ENCODE data around the gene ITFG1. TPM values are rescaled to one million over a fixed set of nuclear protein-coding genes. Genes with fewer than 3 reads are reported as not detected.

Gene ITFG1
- total RNA-seq, 1 donor from 2014 or later, result 66.3 TPM

GRCh38 chr16:47150067-47150466 is 310.8 kb downstream of the ITFG1 start:
- no peak for TF ChIP-seq CTCF (IDR thresholded peaks at IDR 0.05; ENCODE audit: unreplicated experiment)
- Mint-ChIP-seq H3K36me3 (ENCODE audit: low read depth, unreplicated experiment) (peaks cover 31% of the 10 kb centered on the region), H3K4me1 (ENCODE audit: unreplicated experiment) (no peaks in the 10 kb centered on the region), H3K4me3 (ENCODE audit: unreplicated experiment) (no peak overlapping the region), H3K27ac (ENCODE audit: unreplicated experiment) (no peak overlapping the region), H3K9me3 (ENCODE audit: unreplicated experiment) (peaks cover 8% of the 10 kb centered on the region), H3K27me3 (ENCODE audit: unreplicated experiment) (peaks cover 2% of the 10 kb centered on the region)
- DNase-seq (ENCODE audit: low spot score), result no peak

GRCh38 chr16:47144559-47144877 is 316.3 kb downstream of the ITFG1 start:
- no peak for DNase-seq (ENCODE audit: low spot score)
- no peak for TF ChIP-seq CTCF (IDR thresholded peaks at IDR 0.05; ENCODE audit: unreplicated experiment)

GRCh38 chr16:47143677-47144558 is 316.9 kb downstream of the ITFG1 start, which contains the start of gene NETO2:
NETO2 (minus strand) TSS chr16:47143945; CDS start chr16:47143612, 333 bp downstream.
- no peak within 1 kb of the TSS for H3K27ac Mint-ChIP-seq (ENCODE audit: unreplicated experiment)
- H3K27me3 Mint-ChIP-seq (ENCODE audit: unreplicated experiment), result peaks cover 17% of the 10 kb centered on the region
- DNase-seq (ENCODE audit: low spot score), result peak; percentile 71

More at GRCh38 chr16:47144559-47144877, 316.3 kb downstream of the ITFG1 start:
- peak overlapping the region; percentile 79 for H3K4me3 Mint-ChIP-seq (ENCODE audit: unreplicated experiment)
- no peak overlapping the region for H3K27ac Mint-ChIP-seq (ENCODE audit: unreplicated experiment)
- H3K4me1 Mint-ChIP-seq (ENCODE audit: unreplicated experiment), result peaks cover 13% of the 10 kb centered on the region
- peaks cover 17% of the 10 kb centered on the region for H3K27me3 Mint-ChIP-seq (ENCODE audit: unreplicated experiment)
- no peaks in the 10 kb centered on the region for H3K9me3 Mint-ChIP-seq (ENCODE audit: unreplicated experiment)
- peaks cover 6% of the 10 kb centered on the region for H3K36me3 Mint-ChIP-seq (ENCODE audit: low read depth, unreplicated experiment)

GRCh38 chr16:47142821-47143676 is 317.8 kb downstream of the ITFG1 start:
- H3K27me3 Mint-ChIP-seq (ENCODE audit: unreplicated experiment), result peaks cover 17% of the 10 kb centered on the region
- no peaks in the 10 kb centered on the region for H3K9me3 Mint-ChIP-seq (ENCODE audit: unreplicated experiment)
- no peak overlapping the region for H3K27ac Mint-ChIP-seq (ENCODE audit: unreplicated experiment)
- peak; percentile 91 for TF ChIP-seq CTCF (IDR thresholded peaks at IDR 0.05; ENCODE audit: unreplicated experiment)
- peaks cover 22% of the 10 kb centered on the region for H3K4me1 Mint-ChIP-seq (ENCODE audit: unreplicated experiment)
- peak overlapping the region; percentile 91 for H3K4me3 Mint-ChIP-seq (ENCODE audit: unreplicated experiment)
- H3K36me3 Mint-ChIP-seq (ENCODE audit: low read depth, unreplicated experiment), result peaks cover 6% of the 10 kb centered on the region
- DNase-seq (ENCODE audit: low spot score), result peak; percentile 86

More at GRCh38 chr16:47143677-47144558, 316.9 kb downstream of the ITFG1 start, which contains the start of gene NETO2:
- Mint-ChIP-seq H3K4me3 (ENCODE audit: unreplicated experiment) (peak within 1 kb of the TSS; percentile 84), H3K4me1 (ENCODE audit: unreplicated experiment) (peaks cover 15% of the 10 kb centered on the region), H3K36me3 (ENCODE audit: low read depth, unreplicated experiment) (peaks cover 6% of the 10 kb centered on the region), H3K9me3 (ENCODE audit: unreplicated experiment) (no peaks in the 10 kb centered on the region)
- TF ChIP-seq CTCF (IDR thresholded peaks at IDR 0.05; ENCODE audit: unreplicated experiment), result peak; percentile 47
